Ishikawa (cell line): ENCODE results near the gene DACH2.

ENCODE experiments used
- CREB1 ChIP-seq: IDR thresholded peaks from 2 replicates; pipeline ENCODE4 v1.6.1; 2012; ENCODE audit warnings: low read depth
- TAF1 ChIP-seq: IDR thresholded peaks from 2 replicates; pipeline ENCODE4 v1.6.1; 2012; ENCODE audit warnings: low read depth, mild to moderate bottlenecking
- TCF12 ChIP-seq: IDR thresholded peaks from 2 replicates; pipeline ENCODE4 v1.6.1; 2012; ENCODE audit warnings: low read depth
- ZBTB7A ChIP-seq: IDR thresholded peaks from 2 replicates; pipeline ENCODE4 v1.6.1; 2012; ENCODE audit warnings: low read depth

DNA sequence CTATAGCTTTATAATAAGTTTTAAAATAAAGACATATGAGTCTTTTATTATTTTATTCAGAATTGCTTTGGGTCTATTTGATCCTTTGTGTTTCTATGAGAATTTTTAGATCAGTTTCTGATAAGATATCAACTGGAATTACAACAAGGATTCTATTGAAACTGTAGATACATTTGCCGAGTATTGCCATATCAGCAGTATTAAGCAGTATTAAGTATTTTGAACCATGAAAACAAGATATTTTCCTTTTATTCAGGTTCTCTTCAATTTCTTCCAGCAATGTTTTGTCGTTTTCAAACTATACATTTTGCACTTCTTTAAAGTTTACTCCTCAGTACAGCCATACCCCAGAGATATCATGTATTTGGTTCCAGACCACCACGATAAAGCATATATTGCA, 598.8 kb downstream of the DACH2 start:
- no peak for TF ChIP-seq CREB1
- no peak for TF ChIP-seq TAF1
- no peak for TF ChIP-seq TCF12
- TF ChIP-seq ZBTB7A: no peak
